Liver (tissue), 9 donors: ENCODE measurements around the gene ATP6V1C2. TPM values are rescaled to one million over a fixed set of nuclear protein-coding genes. Genes with fewer than 3 reads are reported as not detected.

Source experiments
- DNase-seq: peaks from one replicate; pipeline ENCODE4 v3.0.0-alpha.2; 2017; ENCODE audit warnings: low spot score
- H3K27ac ChIP-seq, 2 donors: one replicate each; pipeline ENCODE4 v1.7.0; 2013; ENCODE audit warnings: inconsistent platforms in 2 of 2, low read length in 2 of 2, control low read depth in 1 of 2, low read depth in 1 of 2, mild to moderate bottlenecking in 1 of 2
- H3K27me3 ChIP-seq, 4 donors: one replicate each; pipeline versions ENCODE4 v1.6.1 to v1.7.0; 2013; ENCODE audit warnings: low read length in 3 of 4, inconsistent platforms in 1 of 4, mild to moderate bottlenecking in 1 of 4, moderate library complexity in 1 of 4; ENCODE audit not compliant: control insufficient read depth in 4 of 4, insufficient read depth in 4 of 4
- H3K36me3 ChIP-seq, 4 donors: one replicate each; pipeline versions ENCODE4 v1.6.1 to v1.7.0; 2013; ENCODE audit warnings: low read length in 3 of 4, mild to moderate bottlenecking in 3 of 4, low read depth in 1 of 4, moderate library complexity in 1 of 4; ENCODE audit not compliant: control insufficient read depth in 4 of 4, insufficient read depth in 3 of 4
- H3K4me1 ChIP-seq, 4 donors: one replicate each; pipeline versions ENCODE4 v1.6.1 to v1.7.0; 2013; ENCODE audit warnings: low read length in 3 of 4, mild to moderate bottlenecking in 3 of 4, moderate library complexity in 1 of 4; ENCODE audit not compliant: control insufficient read depth in 4 of 4, insufficient read depth in 4 of 4
- H3K4me3 ChIP-seq, 3 donors: one replicate each; pipeline versions ENCODE4 v1.6.1 to v1.7.0; 2013; ENCODE audit warnings: low read length in 3 of 3, control low read depth in 1 of 3, low read depth in 1 of 3, mild to moderate bottlenecking in 1 of 3
- H3K9ac ChIP-seq, 2 donors: one replicate each; pipeline ENCODE4 v1.7.0; 2013; ENCODE audit warnings: low read length in 2 of 2, mild to moderate bottlenecking in 2 of 2, moderate library complexity in 2 of 2, control low read depth in 1 of 2, low read depth in 1 of 2
- H3K9me3 ChIP-seq, 4 donors: one replicate each; pipeline versions ENCODE4 v1.6.1 to v1.7.0; 2013; ENCODE audit warnings: low read length in 3 of 4; ENCODE audit not compliant: control insufficient read depth in 4 of 4
- ATF3 ChIP-seq: IDR thresholded peaks from 2 replicates; pipeline ENCODE4 v1.6.1; 2016; ENCODE audit warnings: antibody characterized with exemption
- EGR1 ChIP-seq, 2 donors: IDR thresholded peaks; 2 replicates each; pipeline ENCODE4 v1.6.1; 2016 to 2018; ENCODE audit warnings: antibody characterized with exemption in 2 of 2, low read depth in 2 of 2
- FOXA1 ChIP-seq: IDR thresholded peaks from 2 replicates; pipeline ENCODE4 v1.6.1; 2016; ENCODE audit warnings: antibody characterized with exemption
- FOXA2 ChIP-seq: IDR thresholded peaks from 2 replicates; pipeline ENCODE4 v1.6.1; 2016; ENCODE audit warnings: antibody characterized with exemption
- GABPA ChIP-seq, 2 donors: IDR thresholded peaks in 1 of 2; conservative IDR thresholded peaks in 1 of 2; 2 replicates each; pipeline ENCODE4 v1.6.1; 2016; ENCODE audit warnings: antibody characterized with exemption in 2 of 2, mild to moderate bottlenecking in 1 of 2, moderate library complexity in 1 of 2
- HNF4G ChIP-seq: IDR thresholded peaks from 2 replicates; pipeline ENCODE4 v1.6.1; 2016; ENCODE audit warnings: antibody characterized with exemption
- JUND ChIP-seq, 2 donors: IDR thresholded peaks; 2 replicates each; pipeline ENCODE4 v1.6.1; 2016; ENCODE audit warnings: antibody characterized with exemption in 2 of 2
- NR2F2 ChIP-seq: IDR thresholded peaks from 2 replicates; pipeline ENCODE4 v1.6.1; 2016; ENCODE audit warnings: antibody characterized with exemption
- RAD21 ChIP-seq, 2 donors: IDR thresholded peaks; 2 replicates each; pipeline ENCODE4 v1.6.1; 2016; ENCODE audit warnings: antibody characterized with exemption in 2 of 2, mild to moderate bottlenecking in 2 of 2
- REST ChIP-seq: IDR thresholded peaks from 2 replicates; pipeline ENCODE4 v1.6.1; 2016; ENCODE audit warnings: antibody characterized with exemption, mild to moderate bottlenecking
- RXRA ChIP-seq, 2 donors: IDR thresholded peaks; 2 replicates each; pipeline ENCODE4 v1.6.1; 2017 to 2018; ENCODE audit warnings: antibody characterized with exemption in 2 of 2, mild to moderate bottlenecking in 1 of 2
- SP1 ChIP-seq: IDR thresholded peaks from 2 replicates; pipeline ENCODE4 v1.6.1; 2018; ENCODE audit warnings: antibody characterized with exemption, mild to moderate bottlenecking
- TAF1 ChIP-seq: conservative IDR thresholded peaks from 2 replicates; pipeline ENCODE4 v1.6.1; 2016; ENCODE audit warnings: antibody characterized with exemption, mild to moderate bottlenecking
- YY1 ChIP-seq: IDR thresholded peaks from 2 replicates; pipeline ENCODE4 v1.6.1; 2016; ENCODE audit warnings: antibody characterized with exemption, mild to moderate bottlenecking
- WGBS: extraction: QIAGEN DNeasy Blood & Tissue Kit; methylation state at CpG from one replicate; pipeline ENCODE4 v1.1.7; 2013; 5-methylcytosine and 5-hydroxymethylcytosine counted together
- polyA plus RNA-seq, 2 donors: library from polyadenylated mRNA; stranded (reverse) in 1 of 2; unstranded in 1 of 2; fragments of 200-250 nt in 1 of 2; fragments of >200 nt in 1 of 2; fragmentation: Nextera tagmentation in 1 of 2; extraction: Ambion mirVana in 1 of 2; gene quantifications; one replicate each; pipeline versions ENCODE4 v1.2.1 to v1.2.3, GENCODE V29; 2013 to 2015
- total RNA-seq, 2 donors: library from RNA; depleted of rRNA; stranded (reverse); fragments of >200 nt; gene quantifications; one replicate each; pipeline ENCODE4 v1.2.3, GENCODE V29; 2014
- TF ChIP-seq, protein P1 (sequence below): fragments of 150-350 bp; IDR thresholded peaks from 2 replicates; pipeline ENCODE4 v1.5.1; 2017; ENCODE audit warnings: improper control_type of control experiment, low read depth, low read length; ENCODE audit not compliant: missing input control
- TF ChIP-seq, protein P2 (sequence below): IDR thresholded peaks from 2 replicates; pipeline ENCODE4 v1.6.1; 2016; ENCODE audit warnings: antibody characterized with exemption
- TF ChIP-seq, protein P3 (sequence below): IDR thresholded peaks from 2 replicates; pipeline ENCODE4 v1.6.1; 2016; ENCODE audit warnings: antibody characterized with exemption
- donor health status: healthy.
- donor health status: healthy.
- donor health status: healthy.
- donor health status: healthy.
- donor health status: healthy.

Gene ATP6V1C2
- total and polyA plus RNA-seq, 4 donors, result 0.08 to 0.66 (median 0.33) TPM

DNA sequence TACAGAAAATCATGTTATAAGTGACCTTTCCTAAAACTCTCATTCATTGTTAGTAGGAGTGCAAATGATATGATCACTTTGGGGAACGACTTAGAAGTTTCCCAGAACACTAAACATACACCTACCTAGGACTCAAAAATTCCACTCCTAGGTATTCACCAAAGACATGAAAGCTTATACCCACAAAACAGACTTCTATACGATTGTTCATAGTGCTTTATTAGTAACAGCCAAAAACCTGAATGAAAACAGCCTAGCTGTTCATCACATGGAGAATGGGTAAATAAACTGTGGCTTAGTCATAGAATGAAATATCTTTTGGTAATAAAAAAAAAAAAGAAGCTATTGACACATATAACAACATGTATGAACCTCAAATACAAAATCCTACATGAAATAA, 40.5 kb upstream of the ATP6V1C2 start:
- peaks cover 5 to 19% (median 11%) of the 10 kb centered on the region in 4 donors for H3K36me3 ChIP-seq

More for the DNA sequence above, 40.5 kb upstream of the ATP6V1C2 start:
- Histone ChIP-seq H3K9ac (no peak overlapping the region), H3K4me3 (no peak overlapping the region), H3K4me1 (no peaks in the 10 kb centered on the region), H3K27me3 (no peaks in the 10 kb centered on the region), H3K9me3 (no peaks in the 10 kb centered on the region), H3K27ac (no peak overlapping the region)
- no peak for DNase-seq
- TF ChIP-seq EGR1 (IDR thresholded peaks at IDR 0.05; ENCODE audit: low read depth in 2 of 2) (no peak), HNF4G (no peak), ATF3 (no peak), SP1 (no peak), REST (no peak), TAF1 (no peak), FOXA2 (no peak), FOXA1 (no peak), RXRA (IDR thresholded peaks at IDR 0.05) (no peak), NR2F2 (no peak), RAD21 (IDR thresholded peaks at IDR 0.05) (no peak), YY1 (no peak), GABPA (IDR thresholded peaks at IDR 0.05 in 1 of 2, conservative IDR thresholded peaks at IDR 0.05 in 1 of 2) (no peak), JUND (IDR thresholded peaks at IDR 0.05) (no peak)
- TF ChIP-seq, protein P1, sequence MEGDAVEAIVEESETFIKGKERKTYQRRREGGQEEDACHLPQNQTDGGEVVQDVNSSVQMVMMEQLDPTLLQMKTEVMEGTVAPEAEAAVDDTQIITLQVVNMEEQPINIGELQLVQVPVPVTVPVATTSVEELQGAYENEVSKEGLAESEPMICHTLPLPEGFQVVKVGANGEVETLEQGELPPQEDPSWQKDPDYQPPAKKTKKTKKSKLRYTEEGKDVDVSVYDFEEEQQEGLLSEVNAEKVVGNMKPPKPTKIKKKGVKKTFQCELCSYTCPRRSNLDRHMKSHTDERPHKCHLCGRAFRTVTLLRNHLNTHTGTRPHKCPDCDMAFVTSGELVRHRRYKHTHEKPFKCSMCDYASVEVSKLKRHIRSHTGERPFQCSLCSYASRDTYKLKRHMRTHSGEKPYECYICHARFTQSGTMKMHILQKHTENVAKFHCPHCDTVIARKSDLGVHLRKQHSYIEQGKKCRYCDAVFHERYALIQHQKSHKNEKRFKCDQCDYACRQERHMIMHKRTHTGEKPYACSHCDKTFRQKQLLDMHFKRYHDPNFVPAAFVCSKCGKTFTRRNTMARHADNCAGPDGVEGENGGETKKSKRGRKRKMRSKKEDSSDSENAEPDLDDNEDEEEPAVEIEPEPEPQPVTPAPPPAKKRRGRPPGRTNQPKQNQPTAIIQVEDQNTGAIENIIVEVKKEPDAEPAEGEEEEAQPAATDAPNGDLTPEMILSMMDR, result no peak
- TF ChIP-seq, protein P2, sequence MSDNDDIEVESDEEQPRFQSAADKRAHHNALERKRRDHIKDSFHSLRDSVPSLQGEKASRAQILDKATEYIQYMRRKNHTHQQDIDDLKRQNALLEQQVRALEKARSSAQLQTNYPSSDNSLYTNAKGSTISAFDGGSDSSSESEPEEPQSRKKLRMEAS, result no peak
- TF ChIP-seq, protein P3, sequence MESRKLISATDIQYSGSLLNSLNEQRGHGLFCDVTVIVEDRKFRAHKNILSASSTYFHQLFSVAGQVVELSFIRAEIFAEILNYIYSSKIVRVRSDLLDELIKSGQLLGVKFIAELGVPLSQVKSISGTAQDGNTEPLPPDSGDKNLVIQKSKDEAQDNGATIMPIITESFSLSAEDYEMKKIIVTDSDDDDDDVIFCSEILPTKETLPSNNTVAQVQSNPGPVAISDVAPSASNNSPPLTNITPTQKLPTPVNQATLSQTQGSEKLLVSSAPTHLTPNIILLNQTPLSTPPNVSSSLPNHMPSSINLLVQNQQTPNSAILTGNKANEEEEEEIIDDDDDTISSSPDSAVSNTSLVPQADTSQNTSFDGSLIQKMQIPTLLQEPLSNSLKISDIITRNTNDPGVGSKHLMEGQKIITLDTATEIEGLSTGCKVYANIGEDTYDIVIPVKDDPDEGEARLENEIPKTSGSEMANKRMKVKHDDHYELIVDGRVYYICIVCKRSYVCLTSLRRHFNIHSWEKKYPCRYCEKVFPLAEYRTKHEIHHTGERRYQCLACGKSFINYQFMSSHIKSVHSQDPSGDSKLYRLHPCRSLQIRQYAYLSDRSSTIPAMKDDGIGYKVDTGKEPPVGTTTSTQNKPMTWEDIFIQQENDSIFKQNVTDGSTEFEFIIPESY, result no peak
- 94% methylated on average over 2 of the region's 2 CpGs for WGBS
